ENCODE results near the gene LTB. TPM values are rescaled to one million over a fixed set of nuclear protein-coding genes. Genes with fewer than 3 reads are reported as not detected.
A peak's percentile ranks its signal among the peaks of the same experiment; 100 is the strongest.

The LTB gene
- polyA plus RNA-seq, 3 donors: 12.6 to 25.5 (median 21.6) TPM

- intact Hi-C loops (cut with micrococcal nuclease): loop anchor here in 1 of 2 donors (2.0 kb wide), 1 partner anchor 28 kb away; no protein-coding TSS in a partner anchor
- Histone ChIP-seq H3K4me1 (ENCODE audit: control insufficient read depth in 1 of 2, insufficient read depth in 2 of 2, low read length in 2 of 2) (peaks cover 70 to 84% of the 10 kb centered on the region in 2 donors), H3K9me3 (replicated peaks in 1 of 2; ENCODE audit: control insufficient read depth in 1 of 2, insufficient read depth in 1 of 2, low read length in 2 of 2) (no peaks in the 10 kb centered on the region), H3K27ac (ENCODE audit: low read depth in 1 of 2, low read length in 2 of 2) (peak overlapping the region; percentile 80 to 85), H3K4me2 (replicated peaks; ENCODE audit: extremely low read depth, low read length, poor library complexity, severe bottlenecking) (peak overlapping the region; percentile 99), H3K79me2 (ENCODE audit: insufficient read depth, low read length) (peaks cover 66% of the 10 kb centered on the region), H3K27me3 (ENCODE audit: control insufficient read depth in 2 of 2, insufficient read depth in 2 of 2, low read length in 2 of 2) (no peaks in the 10 kb centered on the region), H4K20me1 (ENCODE audit: insufficient read depth, low read length) (peaks cover 34% of the 10 kb centered on the region), H3K36me3 (replicated peaks in 1 of 2; ENCODE audit: control insufficient read depth in 1 of 2, insufficient read depth in 2 of 2, low read length in 2 of 2) (peaks cover 12 to 23% of the 10 kb centered on the region in 2 donors), H3K9ac (ENCODE audit: insufficient read depth, low read length, poor library complexity, severe bottlenecking) (peak overlapping the region; percentile 73), H2AFZ (ENCODE audit: insufficient read depth, low read depth, low read length, poor library complexity, severe bottlenecking) (peak overlapping the region; percentile 38), H3K4me3 (replicated peaks in 1 of 3; ENCODE audit: low read depth in 2 of 3, low read length in 3 of 3) (peak overlapping the region; percentile 61 to 98 (median 92))
- Mint-ChIP-seq H3K4me1 (peaks cover 84% of the 10 kb centered on the region), H3K27me3 (ENCODE audit: low read depth in 3 of 3) (peaks cover 0 to 4% (median 3%) of the 10 kb centered on the region in 3 donors), H3K27ac (peak overlapping the region; percentile 84 to 97 (median 95)), H3K4me3 (peak overlapping the region; percentile 97 to 98), H3K36me3 (peaks cover 32 to 36% of the 10 kb centered on the region in 2 donors), H3K9me3 (peaks cover 0 to 4% (median 0%) of the 10 kb centered on the region in 7 donors)
- no peak for TF ChIP-seq CTCF (IDR thresholded peaks at IDR 0.05)
- DNase-seq: peak; percentile 61 to 80 (median 73)
- 2% methylated on average over 7 of the region's 9 CpGs for WGBS (ENCODE audit: insufficient coverage)
Measured at GRCh38 chr6:31586599-31587281, 4.5 kb upstream of the LTB start.

GRCh38 chr6:31586008-31586407 is 3.8 kb upstream of the LTB start, which contains the start of gene LST1:
TSS of gene LST1 (plus strand) at chr6:31586277. CDS start at chr6:31587300, 1,023 bp downstream.
- TF ChIP-seq CTCF (IDR thresholded peaks at IDR 0.05): no peak
- Histone ChIP-seq H3K36me3 (replicated peaks in 1 of 2; ENCODE audit: control insufficient read depth in 1 of 2, insufficient read depth in 2 of 2, low read length in 2 of 2) (peaks cover 12 to 22% of the 10 kb centered on the region in 2 donors), H3K4me1 (ENCODE audit: control insufficient read depth in 1 of 2, insufficient read depth in 2 of 2, low read length in 2 of 2) (peaks cover 74 to 88% of the 10 kb centered on the region in 2 donors), H2AFZ (ENCODE audit: insufficient read depth, low read depth, low read length, poor library complexity, severe bottlenecking) (peak within 1 kb of the TSS; percentile 38), H4K20me1 (ENCODE audit: insufficient read depth, low read length) (peaks cover 29% of the 10 kb centered on the region), H3K27me3 (ENCODE audit: control insufficient read depth in 2 of 2, insufficient read depth in 2 of 2, low read length in 2 of 2) (no peaks in the 10 kb centered on the region), H3K9me3 (replicated peaks in 1 of 2; ENCODE audit: control insufficient read depth in 1 of 2, insufficient read depth in 1 of 2, low read length in 2 of 2) (no peaks in the 10 kb centered on the region), H3K4me3 (replicated peaks in 1 of 3; ENCODE audit: low read depth in 2 of 3, low read length in 3 of 3) (peak within 1 kb of the TSS; percentile 61 to 98 (median 92)), H3K4me2 (replicated peaks; ENCODE audit: extremely low read depth, low read length, poor library complexity, severe bottlenecking) (peak within 1 kb of the TSS; percentile 99), H3K79me2 (ENCODE audit: insufficient read depth, low read length) (peaks cover 73% of the 10 kb centered on the region), H3K27ac (ENCODE audit: low read depth in 1 of 2, low read length in 2 of 2) (peak within 1 kb of the TSS; percentile 80 to 85), H3K9ac (ENCODE audit: insufficient read depth, low read length, poor library complexity, severe bottlenecking) (peak within 1 kb of the TSS; percentile 73)
- peak within 1 kb of the TSS; percentile 84 to 97 (median 95) for H3K27ac Mint-ChIP-seq
- peaks cover 87% of the 10 kb centered on the region for H3K4me1 Mint-ChIP-seq
- peak within 1 kb of the TSS; percentile 97 to 98 for H3K4me3 Mint-ChIP-seq
- H3K27me3 Mint-ChIP-seq (ENCODE audit: low read depth in 3 of 3): peaks cover 0 to 4% (median 3%) of the 10 kb centered on the region in 3 donors
- H3K9me3 Mint-ChIP-seq: peaks cover 0 to 4% (median 0%) of the 10 kb centered on the region in 7 donors
- DNase-seq: peak; percentile 71 to 87 (median 84)
- no CpG with 5 or more reads among the region's 1 CpG for WGBS (ENCODE audit: insufficient coverage)
- H3K36me3 Mint-ChIP-seq: peaks cover 31 to 33% of the 10 kb centered on the region in 2 donors
- intact Hi-C loops (cut with micrococcal nuclease): loop anchor here in 1 of 2 donors (2.0 kb wide), 1 partner anchor 27 kb away; no protein-coding TSS in a partner anchor

All from CD14-positive monocyte (primary cell).